ENCODE results near the gene TGIF2.

TGIF2 gene

DNA sequence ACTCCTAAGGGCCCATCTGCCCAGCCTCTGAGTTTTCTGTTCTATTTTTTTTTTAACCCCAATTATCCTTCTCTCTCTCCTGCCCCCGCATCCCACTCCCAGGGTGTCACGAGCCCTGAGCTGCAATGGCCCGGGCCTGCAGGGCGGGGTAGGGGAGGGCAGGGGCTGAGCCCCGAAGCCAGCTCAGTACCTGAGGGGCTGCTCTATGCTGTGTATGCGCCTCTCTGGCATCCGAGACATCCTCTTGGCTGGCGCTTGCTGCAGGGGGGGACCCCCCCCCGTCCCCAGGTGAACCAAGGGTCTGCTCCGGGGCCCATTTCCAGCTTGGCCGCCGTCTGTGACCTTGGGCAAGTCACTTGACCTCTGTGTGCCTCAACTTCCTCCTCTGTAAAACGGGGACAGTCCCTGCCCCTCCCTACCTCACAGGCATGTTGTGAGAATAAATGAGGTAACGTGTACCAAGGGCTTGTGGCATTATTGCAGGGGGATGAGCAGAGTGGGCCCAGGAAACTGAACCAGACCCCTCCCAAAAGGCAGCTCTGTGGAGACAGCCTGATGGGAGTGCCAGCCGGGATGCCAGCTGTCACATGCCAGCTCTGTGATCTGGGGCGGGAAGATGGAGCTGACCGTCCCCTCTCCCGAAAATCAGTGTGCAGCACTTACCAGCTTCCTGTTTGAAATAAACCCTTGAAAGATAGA is 45.1 kb upstream of the TGIF2 start:
- no peaks in the 10 kb centered on the region for H3K27me3 ChIP-seq (ENCODE audit: insufficient read depth, low read depth)
- no peak overlapping the region for H3K4me3 ChIP-seq (IDR thresholded peaks at IDR 0.05; ENCODE audit: insufficient read depth, low read depth, low read length)
- no peaks in the 10 kb centered on the region for H3K36me3 ChIP-seq (ENCODE audit: insufficient read depth)
- H3K4me1 ChIP-seq (ENCODE audit: low read depth, poor library complexity, severe bottlenecking): peaks cover 48% of the 10 kb centered on the region
- H4K20me1 ChIP-seq (ENCODE audit: insufficient read depth): no peaks in the 10 kb centered on the region
- TF ChIP-seq, protein P1, sequence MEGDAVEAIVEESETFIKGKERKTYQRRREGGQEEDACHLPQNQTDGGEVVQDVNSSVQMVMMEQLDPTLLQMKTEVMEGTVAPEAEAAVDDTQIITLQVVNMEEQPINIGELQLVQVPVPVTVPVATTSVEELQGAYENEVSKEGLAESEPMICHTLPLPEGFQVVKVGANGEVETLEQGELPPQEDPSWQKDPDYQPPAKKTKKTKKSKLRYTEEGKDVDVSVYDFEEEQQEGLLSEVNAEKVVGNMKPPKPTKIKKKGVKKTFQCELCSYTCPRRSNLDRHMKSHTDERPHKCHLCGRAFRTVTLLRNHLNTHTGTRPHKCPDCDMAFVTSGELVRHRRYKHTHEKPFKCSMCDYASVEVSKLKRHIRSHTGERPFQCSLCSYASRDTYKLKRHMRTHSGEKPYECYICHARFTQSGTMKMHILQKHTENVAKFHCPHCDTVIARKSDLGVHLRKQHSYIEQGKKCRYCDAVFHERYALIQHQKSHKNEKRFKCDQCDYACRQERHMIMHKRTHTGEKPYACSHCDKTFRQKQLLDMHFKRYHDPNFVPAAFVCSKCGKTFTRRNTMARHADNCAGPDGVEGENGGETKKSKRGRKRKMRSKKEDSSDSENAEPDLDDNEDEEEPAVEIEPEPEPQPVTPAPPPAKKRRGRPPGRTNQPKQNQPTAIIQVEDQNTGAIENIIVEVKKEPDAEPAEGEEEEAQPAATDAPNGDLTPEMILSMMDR (conservative IDR thresholded peaks at IDR 0.05; ENCODE audit: low read depth, low read length): no peak
- H3K4me2 ChIP-seq: no peak overlapping the region
- H2AFZ ChIP-seq (ENCODE audit: low read depth): no peak overlapping the region
- no peak overlapping the region for H3K27ac ChIP-seq
- no peak overlapping the region for H3K9ac ChIP-seq
- no peaks in the 10 kb centered on the region for H3K79me2 ChIP-seq (ENCODE audit: insufficient read depth, low read depth)

DNA sequence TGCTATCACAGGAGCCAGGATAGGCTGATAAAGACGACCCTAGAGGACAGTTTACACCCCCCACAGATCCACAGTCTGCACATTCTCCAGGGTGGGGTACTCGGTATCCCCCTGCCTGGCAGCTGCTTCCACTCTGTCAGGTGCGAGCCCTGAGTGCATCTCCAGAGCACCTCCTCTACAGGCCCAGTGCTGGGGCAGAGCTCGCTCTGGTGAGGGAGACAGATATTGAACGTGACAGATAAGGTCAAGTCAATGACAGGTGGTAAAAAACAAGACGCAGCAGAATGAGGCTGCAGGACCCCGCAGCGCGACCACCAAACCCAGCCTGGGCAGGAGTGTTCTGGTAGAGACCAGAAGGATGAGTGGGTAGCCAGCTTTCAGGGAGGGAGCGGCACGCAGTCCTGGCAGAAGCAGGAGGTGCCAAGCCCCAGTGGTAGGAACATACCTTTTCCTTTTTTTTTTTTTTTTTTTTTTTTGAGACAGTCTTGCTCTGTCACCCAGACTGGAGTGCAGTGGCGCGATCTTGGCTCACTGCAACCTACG is 44.5 kb upstream of the TGIF2 start:
- Histone ChIP-seq H3K4me3 (IDR thresholded peaks at IDR 0.05; ENCODE audit: insufficient read depth, low read depth, low read length) (no peak overlapping the region), H3K4me1 (ENCODE audit: low read depth, poor library complexity, severe bottlenecking) (peaks cover 55% of the 10 kb centered on the region), H3K79me2 (ENCODE audit: insufficient read depth, low read depth) (no peaks in the 10 kb centered on the region), H3K9ac (no peak overlapping the region), H3K4me2 (no peak overlapping the region), H3K36me3 (ENCODE audit: insufficient read depth) (no peaks in the 10 kb centered on the region), H4K20me1 (ENCODE audit: insufficient read depth) (no peaks in the 10 kb centered on the region), H3K27me3 (ENCODE audit: insufficient read depth, low read depth) (no peaks in the 10 kb centered on the region), H2AFZ (ENCODE audit: low read depth) (no peak overlapping the region), H3K27ac (no peak overlapping the region)
- TF ChIP-seq, protein P1 (conservative IDR thresholded peaks at IDR 0.05; ENCODE audit: low read depth, low read length): no peak

DNA sequence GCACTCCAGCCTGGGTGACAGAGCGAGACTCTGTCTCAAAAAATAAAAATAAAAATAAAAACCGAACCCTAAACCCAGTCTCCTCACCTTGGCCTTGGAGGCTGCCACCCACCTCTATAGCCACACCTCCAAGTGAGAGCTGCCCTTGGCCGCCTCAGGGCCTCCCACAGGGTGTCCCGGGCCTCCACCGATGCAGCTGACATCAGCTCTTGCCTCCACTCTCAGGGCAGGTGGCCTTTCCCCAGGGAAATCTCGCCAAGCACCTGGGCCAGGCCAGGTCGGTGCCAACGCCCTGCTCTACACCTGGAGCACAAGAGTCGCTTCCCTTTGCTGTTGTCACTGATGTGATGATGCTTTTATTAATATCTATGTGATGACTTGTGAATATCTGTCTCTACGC is 41.0 kb upstream of the TGIF2 start:
- peak overlapping the region; percentile 89 for H3K27ac ChIP-seq
- H3K36me3 ChIP-seq (ENCODE audit: insufficient read depth): no peaks in the 10 kb centered on the region
- no peak overlapping the region for H3K4me3 ChIP-seq (IDR thresholded peaks at IDR 0.05; ENCODE audit: insufficient read depth, low read depth, low read length)
- H3K79me2 ChIP-seq (ENCODE audit: insufficient read depth, low read depth): no peaks in the 10 kb centered on the region
- H3K4me2 ChIP-seq: peak overlapping the region; percentile 96
- peak overlapping the region; percentile 68; the same call in 1 of the 2 replicates for H3K9ac ChIP-seq
- no peaks in the 10 kb centered on the region for H4K20me1 ChIP-seq (ENCODE audit: insufficient read depth)
- H3K4me1 ChIP-seq (ENCODE audit: low read depth, poor library complexity, severe bottlenecking): peaks cover 56% of the 10 kb centered on the region
- H3K27me3 ChIP-seq (ENCODE audit: insufficient read depth, low read depth): no peaks in the 10 kb centered on the region
- TF ChIP-seq, protein P1 (conservative IDR thresholded peaks at IDR 0.05; ENCODE audit: low read depth, low read length): no peak
- peak overlapping the region; percentile 83; the same call in 1 of the 2 replicates for H2AFZ ChIP-seq (ENCODE audit: low read depth)

DNA sequence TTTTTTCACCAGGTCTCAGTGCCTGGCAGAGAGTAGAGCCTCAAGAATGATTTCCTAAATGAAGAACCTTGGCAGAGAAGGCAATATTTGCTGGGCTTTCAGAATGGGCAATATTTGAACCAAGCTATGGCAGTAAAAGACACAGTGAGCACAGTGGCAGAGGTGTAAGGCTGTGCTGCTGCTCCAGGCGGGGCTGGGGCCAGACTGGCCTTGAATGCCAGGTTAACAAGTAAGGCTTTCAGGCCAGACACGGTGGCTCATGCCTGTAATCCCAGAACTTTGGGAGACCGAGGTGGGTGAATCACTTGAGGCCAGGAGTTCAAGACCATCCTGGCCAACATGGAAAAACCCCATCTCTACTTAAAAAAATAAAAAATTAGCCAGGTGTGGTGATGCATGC is 40.6 kb upstream of the TGIF2 start:
- Histone ChIP-seq H3K27me3 (ENCODE audit: insufficient read depth, low read depth) (no peaks in the 10 kb centered on the region), H3K27ac (peak overlapping the region; percentile 89), H2AFZ (ENCODE audit: low read depth) (no peak overlapping the region)

More for the DNA sequence above, 40.6 kb upstream of the TGIF2 start:
- Histone ChIP-seq H4K20me1 (ENCODE audit: insufficient read depth) (no peaks in the 10 kb centered on the region), H3K4me3 (IDR thresholded peaks at IDR 0.05; ENCODE audit: insufficient read depth, low read depth, low read length) (no peak overlapping the region), H3K9ac (peak overlapping the region; percentile 68; the same call in 1 of the 2 replicates), H3K36me3 (ENCODE audit: insufficient read depth) (no peaks in the 10 kb centered on the region), H3K79me2 (ENCODE audit: insufficient read depth, low read depth) (no peaks in the 10 kb centered on the region), H3K4me1 (ENCODE audit: low read depth, poor library complexity, severe bottlenecking) (peaks cover 56% of the 10 kb centered on the region), H3K4me2 (peak overlapping the region; percentile 96)
- TF ChIP-seq, protein P1 (conservative IDR thresholded peaks at IDR 0.05; ENCODE audit: low read depth, low read length): no peak
